HEK293 (cell line): ENCODE data around the gene TMEM120A.

Experiments used
- KLF9 ChIP-seq: fragments of 450-650 bp; formaldehyde crosslinking; IDR thresholded peaks from 2 replicates; pipeline ENCODE4 v1.5.1; 2016; ENCODE audit warnings: missing biosample characterization, missing genetic modification characterization, low read depth
- MYNN ChIP-seq: fragments of 450-650 bp; formaldehyde crosslinking; IDR thresholded peaks from 2 replicates; pipeline ENCODE4 v1.5.1; 2016; ENCODE audit warnings: missing biosample characterization, missing genetic modification characterization, borderline replicate concordance
- REPIN1 ChIP-seq: fragments of 450-650 bp; formaldehyde crosslinking; IDR thresholded peaks from 2 replicates; pipeline ENCODE4 v1.5.1; 2017; ENCODE audit warnings: missing biosample characterization, missing genetic modification characterization, low read depth
- SALL2 ChIP-seq: fragments of 450-650 bp; formaldehyde crosslinking; IDR thresholded peaks from 2 replicates; pipeline ENCODE4 v1.5.0; 2017; ENCODE audit warnings: missing biosample characterization, mild to moderate bottlenecking, missing genetic modification characterization, borderline replicate concordance
- ZBTB17 ChIP-seq: fragments of 450-650 bp; formaldehyde crosslinking; IDR thresholded peaks from 2 replicates; pipeline ENCODE4 v1.5.1; 2016; ENCODE audit warnings: missing biosample characterization, missing genetic modification characterization
- ZFP41 ChIP-seq: fragments of 450-650 bp; formaldehyde crosslinking; IDR thresholded peaks from 2 replicates; pipeline ENCODE4 v1.5.1; 2016; ENCODE audit warnings: missing biosample characterization, missing genetic modification characterization, borderline replicate concordance
- ZNF214 ChIP-seq: fragments of 450-650 bp; formaldehyde crosslinking; IDR thresholded peaks from 2 replicates; pipeline ENCODE4 v1.5.1; 2017; ENCODE audit warnings: missing biosample characterization, mild to moderate bottlenecking, missing genetic modification characterization, borderline replicate concordance
- ZNF23 ChIP-seq: fragments of 450-650 bp; formaldehyde crosslinking; IDR thresholded peaks from 2 replicates; pipeline ENCODE4 v1.5.1; 2016; ENCODE audit warnings: missing biosample characterization, missing genetic modification characterization, borderline replicate concordance
- ZNF274 ChIP-seq, 2 experiments: fragments of 200-500 bp in 1 of 2; fragments of 450-650 bp in 1 of 2; sonication (Bioruptor generic) in 1 of 2; formaldehyde crosslinking in 1 of 2; IDR thresholded peaks; 2 replicates each; pipeline versions ENCODE4 v1.5.1 to v1.6.1; 2014 to 2016; ENCODE audit warnings: borderline replicate concordance in 1 of 2, inconsistent platforms in 1 of 2, low read length in 1 of 2, missing biosample characterization in 1 of 2, missing genetic modification characterization in 1 of 2
- ZNF558 ChIP-seq: fragments of 450-650 bp; formaldehyde crosslinking; IDR thresholded peaks from 2 replicates; pipeline ENCODE4 v1.5.1; 2016; ENCODE audit warnings: missing biosample characterization, missing genetic modification characterization
- ZNF777 ChIP-seq: fragments of 450-650 bp; formaldehyde crosslinking; IDR thresholded peaks from 2 replicates; pipeline ENCODE4 v1.5.1; 2017; ENCODE audit warnings: missing biosample characterization, missing genetic modification characterization, borderline replicate concordance
- TF ChIP-seq, protein P1 (sequence below): fragments of 450-650 bp; formaldehyde crosslinking; IDR thresholded peaks from 2 replicates; pipeline ENCODE4 v1.5.1; 2016; ENCODE audit warnings: missing biosample characterization, missing genetic modification characterization
- TF ChIP-seq, protein P2 (sequence below): fragments of 450-650 bp; formaldehyde crosslinking; IDR thresholded peaks from 2 replicates; pipeline ENCODE4 v1.5.1; 2016; ENCODE audit warnings: missing biosample characterization, missing genetic modification characterization
- TF ChIP-seq, protein P3 (sequence below): fragments of 450-650 bp; formaldehyde crosslinking; IDR thresholded peaks from 2 replicates; pipeline ENCODE4 v1.5.1; 2016; ENCODE audit warnings: missing biosample characterization, missing genetic modification characterization

DNA sequence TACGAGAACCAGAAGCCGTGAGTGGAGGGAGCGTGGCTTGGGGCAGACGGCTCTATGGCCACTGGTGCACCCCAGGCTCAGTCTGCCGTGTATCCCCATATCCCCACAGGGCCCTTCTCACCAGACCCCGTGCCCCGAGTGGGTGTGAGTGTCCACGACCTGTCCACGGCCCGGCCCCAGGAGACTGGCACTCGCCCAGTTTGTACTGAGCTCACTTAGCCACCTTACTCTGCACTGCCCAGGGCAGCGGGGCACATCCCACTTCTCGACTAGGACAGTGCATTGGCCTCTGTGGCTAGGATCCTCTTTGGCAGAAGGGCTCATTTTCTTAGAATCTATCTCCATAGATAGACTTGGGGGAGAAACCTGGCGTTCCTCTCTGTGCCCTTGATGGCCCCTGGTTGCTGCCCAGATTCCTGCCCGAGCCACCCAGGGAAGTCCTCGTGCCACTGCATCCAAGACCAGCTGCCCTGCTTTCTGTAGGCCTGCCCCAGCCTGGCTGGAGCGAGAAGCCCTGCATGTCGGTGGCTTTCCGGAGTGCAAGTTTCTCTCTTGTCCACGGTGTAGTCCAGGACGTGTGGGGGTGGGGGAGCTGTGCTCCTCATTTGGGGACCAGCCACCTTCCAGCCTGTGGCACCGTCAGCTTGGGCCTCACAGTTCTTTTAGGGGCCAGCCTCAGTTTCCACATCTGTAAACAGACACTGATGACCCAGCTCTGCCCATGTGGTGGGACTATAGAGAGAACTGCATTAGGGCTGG is 11.9 kb downstream of the TMEM120A start:
- no peak for TF ChIP-seq MYNN (tag by site-specific recombination)
- TF ChIP-seq, protein P1, sequence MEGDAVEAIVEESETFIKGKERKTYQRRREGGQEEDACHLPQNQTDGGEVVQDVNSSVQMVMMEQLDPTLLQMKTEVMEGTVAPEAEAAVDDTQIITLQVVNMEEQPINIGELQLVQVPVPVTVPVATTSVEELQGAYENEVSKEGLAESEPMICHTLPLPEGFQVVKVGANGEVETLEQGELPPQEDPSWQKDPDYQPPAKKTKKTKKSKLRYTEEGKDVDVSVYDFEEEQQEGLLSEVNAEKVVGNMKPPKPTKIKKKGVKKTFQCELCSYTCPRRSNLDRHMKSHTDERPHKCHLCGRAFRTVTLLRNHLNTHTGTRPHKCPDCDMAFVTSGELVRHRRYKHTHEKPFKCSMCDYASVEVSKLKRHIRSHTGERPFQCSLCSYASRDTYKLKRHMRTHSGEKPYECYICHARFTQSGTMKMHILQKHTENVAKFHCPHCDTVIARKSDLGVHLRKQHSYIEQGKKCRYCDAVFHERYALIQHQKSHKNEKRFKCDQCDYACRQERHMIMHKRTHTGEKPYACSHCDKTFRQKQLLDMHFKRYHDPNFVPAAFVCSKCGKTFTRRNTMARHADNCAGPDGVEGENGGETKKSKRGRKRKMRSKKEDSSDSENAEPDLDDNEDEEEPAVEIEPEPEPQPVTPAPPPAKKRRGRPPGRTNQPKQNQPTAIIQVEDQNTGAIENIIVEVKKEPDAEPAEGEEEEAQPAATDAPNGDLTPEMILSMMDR, result no peak
- no peak for TF ChIP-seq ZNF214
- TF ChIP-seq, protein P2, sequence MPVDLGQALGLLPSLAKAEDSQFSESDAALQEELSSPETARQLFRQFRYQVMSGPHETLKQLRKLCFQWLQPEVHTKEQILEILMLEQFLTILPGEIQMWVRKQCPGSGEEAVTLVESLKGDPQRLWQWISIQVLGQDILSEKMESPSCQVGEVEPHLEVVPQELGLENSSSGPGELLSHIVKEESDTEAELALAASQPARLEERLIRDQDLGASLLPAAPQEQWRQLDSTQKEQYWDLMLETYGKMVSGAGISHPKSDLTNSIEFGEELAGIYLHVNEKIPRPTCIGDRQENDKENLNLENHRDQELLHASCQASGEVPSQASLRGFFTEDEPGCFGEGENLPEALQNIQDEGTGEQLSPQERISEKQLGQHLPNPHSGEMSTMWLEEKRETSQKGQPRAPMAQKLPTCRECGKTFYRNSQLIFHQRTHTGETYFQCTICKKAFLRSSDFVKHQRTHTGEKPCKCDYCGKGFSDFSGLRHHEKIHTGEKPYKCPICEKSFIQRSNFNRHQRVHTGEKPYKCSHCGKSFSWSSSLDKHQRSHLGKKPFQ (tag by site-specific recombination), result no peak
- TF ChIP-seq, protein P3, sequence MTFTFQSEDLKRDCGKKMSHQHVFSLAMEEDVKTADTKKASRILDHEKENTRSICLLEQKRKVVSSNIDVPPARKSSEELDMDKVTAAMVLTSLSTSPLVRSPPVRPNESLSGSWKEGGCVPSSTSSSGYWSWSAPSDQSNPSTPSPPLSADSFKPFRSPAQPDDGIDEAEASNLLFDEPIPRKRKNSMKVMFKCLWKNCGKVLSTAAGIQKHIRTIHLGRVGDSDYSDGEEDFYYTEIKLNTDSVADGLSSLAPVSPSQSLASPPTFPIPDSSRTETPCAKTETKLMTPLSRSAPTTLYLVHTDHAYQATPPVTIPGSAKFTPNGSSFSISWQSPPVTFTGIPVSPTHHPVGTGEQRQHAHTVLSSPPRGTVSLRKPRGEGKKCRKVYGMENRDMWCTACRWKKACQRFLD (tag by site-specific recombination), result no peak
- no peak for TF ChIP-seq ZNF274 (IDR thresholded peaks at IDR 0.05; ENCODE audit: low read length)
- TF ChIP-seq ZNF274 (tag by site-specific recombination; IDR thresholded peaks at IDR 0.05; ENCODE audit: borderline replicate concordance), result no peak
- no peak for TF ChIP-seq ZNF23
- TF ChIP-seq ZNF777 (tag by site-specific recombination), result no peak
- TF ChIP-seq SALL2 (tag by site-specific recombination), result no peak
- TF ChIP-seq ZNF558 (tag by site-specific recombination), result no peak
- no peak for TF ChIP-seq REPIN1 (tag by site-specific recombination)
- TF ChIP-seq ZFP41 (tag by site-specific recombination), result no peak
- no peak for TF ChIP-seq ZBTB17 (tag by site-specific recombination)
- TF ChIP-seq KLF9 (tag by site-specific recombination), result no peak
